GM19467 (cell line): ENCODE data around the gene CHSY3.

Source experiments
- ATAC-seq: cut with Tn5 transposase; IDR thresholded peaks from one replicate; pipeline ENCODE4 v1.9.1; 2021; ENCODE audit warnings: mild to moderate bottlenecking, moderate library complexity; ENCODE audit not compliant: unreplicated experiment

Gene CHSY3

DNA sequence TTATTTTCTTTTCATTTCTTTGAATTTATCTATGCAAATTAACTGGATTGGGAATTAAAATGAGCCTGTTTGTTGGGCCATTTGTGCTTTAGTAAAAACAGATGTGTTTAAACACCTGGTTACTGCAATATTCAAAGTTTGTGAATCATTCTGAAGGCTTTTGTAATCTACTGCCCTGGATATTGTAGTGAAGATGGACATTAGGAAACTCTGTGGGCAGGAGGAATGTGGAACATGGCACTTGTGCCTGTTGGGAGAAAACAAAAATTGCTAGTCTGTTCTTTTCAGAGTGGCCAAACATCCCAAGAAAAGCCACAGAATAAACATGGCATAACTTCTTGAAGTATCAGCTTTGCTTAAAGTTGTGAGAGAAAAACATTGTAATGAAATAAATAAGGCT is 40.8 kb downstream of the CHSY3 start:
- ATAC-seq, result no peak

DNA sequence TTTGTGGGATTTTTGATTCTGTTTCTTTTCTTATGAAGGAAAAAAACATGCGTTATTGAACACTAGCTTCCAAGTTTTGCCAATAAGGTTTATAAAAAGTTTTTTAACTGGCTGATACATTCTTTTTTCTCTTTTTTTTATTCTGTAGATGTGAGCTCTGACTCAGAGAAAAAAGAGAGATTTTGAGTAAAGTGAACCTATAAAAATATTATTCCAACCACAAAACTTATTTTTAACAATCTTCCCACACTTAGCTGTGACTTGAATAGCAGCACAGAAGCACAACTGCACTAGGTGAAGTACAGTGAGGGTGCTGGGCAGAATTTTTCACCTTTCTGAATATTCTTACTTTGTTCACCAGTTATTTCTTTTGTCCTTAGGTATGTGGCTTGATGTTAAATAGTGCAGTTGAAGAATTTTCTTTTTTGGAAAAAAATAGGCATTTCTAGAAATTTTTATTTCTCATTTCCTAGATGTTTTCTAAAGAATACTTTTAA is 41.6 kb downstream of the CHSY3 start:
- ATAC-seq, result no peak

DNA sequence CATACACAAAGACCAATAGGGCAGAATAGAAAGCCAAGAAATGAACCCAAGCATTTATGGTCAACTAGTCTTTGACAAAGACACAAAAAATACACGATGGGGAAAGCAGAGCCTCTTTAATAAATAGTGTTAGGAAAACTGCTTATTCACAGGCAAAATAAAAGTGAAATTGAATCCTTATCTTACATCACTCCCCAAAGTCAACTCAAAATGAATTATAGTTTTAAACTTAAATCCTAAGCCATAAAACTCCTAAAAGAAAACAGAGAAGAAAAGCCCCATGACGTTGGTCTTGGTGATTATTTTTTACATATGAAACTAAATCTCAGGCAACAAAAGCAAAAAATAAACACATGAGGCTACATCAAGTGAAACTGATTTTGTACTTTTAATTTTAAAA is 46.8 kb downstream of the CHSY3 start:
- no peak for ATAC-seq

DNA sequence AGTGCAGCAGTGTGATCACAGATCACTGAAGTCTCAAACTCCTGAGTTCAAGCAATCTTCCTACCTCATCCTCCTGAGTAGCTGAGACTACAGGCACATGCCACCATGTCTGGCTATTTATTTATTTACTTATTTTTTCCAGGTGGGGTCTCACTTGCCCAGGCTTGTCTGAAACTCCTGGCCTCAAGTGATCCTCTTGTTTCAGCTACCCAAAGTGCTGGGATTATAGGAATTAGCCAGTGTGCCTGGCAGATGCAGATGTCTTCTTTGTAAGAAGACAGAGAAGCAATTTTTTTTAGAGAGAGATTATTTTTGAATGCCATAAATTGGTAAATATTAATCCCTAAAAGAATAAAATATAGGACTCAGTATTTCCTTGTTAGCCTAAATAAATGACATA is 54.3 kb downstream of the CHSY3 start:
- no peak for ATAC-seq

DNA sequence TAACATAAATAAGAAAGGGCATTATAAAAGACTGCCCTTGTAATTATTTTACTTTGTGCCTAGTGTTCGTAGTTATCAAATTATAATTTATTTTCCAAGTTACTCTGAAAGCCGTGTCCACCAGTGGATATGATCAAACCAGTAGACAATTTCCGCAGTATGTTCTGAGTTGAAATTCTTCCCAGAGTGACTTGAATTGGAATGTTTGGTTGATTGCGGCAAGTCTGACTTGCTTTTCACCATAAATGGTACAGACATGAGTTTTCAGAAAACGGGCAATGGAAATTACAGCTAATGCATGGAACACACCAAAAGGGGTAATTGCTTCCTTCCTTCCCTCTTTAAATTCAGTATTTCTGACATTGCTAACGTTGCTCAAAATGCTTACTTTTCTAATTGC is 56.6 kb downstream of the CHSY3 start:
- ATAC-seq, result no peak

DNA sequence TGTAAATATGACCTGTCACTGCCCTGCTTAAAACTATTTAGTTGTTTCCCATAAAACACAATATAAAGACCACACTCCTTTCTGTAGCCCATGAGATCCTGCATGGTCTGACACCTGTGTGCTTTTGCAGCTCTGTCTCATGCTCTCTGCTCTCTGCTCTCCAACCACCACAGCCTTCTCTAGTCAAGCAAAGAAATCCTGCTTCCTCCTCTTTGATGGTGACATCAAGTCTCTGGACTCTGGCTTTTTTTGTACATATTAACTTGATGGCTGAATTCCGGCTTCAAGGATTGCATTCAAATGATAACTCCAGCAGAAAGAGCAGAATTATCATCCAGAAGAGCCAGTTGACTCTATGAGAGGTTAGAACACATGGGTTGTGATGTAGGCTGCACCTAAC is 58.2 kb downstream of the CHSY3 start:
- no peak for ATAC-seq

DNA sequence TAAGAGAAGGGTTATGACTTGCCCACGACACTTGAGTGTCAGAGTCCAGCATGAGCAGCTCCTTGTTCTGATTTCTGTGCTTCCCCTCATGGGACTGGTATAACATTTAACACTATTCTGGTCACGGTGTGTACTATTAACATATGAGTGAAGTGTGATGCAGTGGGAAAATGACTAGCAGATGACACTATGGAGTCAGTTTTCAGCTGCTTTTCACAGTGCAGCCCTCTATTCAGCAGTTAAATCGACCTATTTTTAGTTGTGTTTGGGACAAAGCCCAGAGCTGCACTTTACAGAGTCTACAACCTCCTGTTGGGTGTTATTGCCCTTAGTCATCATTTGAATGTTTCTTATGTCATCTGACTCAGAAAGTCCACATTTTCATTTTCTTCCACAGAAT is 59.1 kb downstream of the CHSY3 start:
- ATAC-seq, result no peak

DNA sequence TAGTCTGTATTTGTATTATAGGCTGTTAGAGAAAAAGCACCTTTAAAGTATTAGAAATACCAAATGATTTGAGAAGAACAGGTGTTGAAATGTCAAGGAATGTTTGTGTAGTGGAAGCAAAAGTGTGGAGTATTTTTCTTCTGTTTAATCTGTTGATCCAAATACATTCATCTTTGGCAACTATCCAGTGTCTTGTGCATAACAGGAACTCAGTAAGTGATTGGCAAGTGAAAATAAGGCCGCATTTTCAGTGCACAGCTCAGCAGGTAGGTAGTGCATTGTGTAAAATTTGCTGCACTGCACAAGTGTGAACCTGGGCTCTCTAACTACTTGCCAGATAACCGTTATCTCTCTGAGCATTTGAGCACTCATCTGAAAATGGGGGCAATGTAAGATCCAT is 61.8 kb downstream of the CHSY3 start:
- no peak for ATAC-seq

DNA sequence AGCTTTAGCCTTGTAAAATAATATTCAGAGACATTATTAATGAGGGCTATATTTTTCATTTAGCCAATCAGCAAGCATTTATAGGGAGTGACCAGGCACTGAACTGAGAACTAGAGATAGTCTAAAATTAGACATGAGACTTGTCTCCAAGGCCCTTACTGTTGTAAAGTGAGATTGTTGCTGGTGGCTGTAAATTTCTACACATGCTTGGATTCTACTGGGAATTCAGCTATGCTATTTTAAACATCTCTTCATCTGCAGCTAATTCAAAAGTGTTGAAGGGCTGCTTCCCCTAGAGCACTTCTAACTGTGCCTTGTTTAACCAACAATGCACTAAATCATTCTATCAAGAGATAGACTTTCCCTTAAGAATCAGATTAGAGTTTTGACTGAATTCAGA is 67.4 kb downstream of the CHSY3 start:
- ATAC-seq, result no peak

DNA sequence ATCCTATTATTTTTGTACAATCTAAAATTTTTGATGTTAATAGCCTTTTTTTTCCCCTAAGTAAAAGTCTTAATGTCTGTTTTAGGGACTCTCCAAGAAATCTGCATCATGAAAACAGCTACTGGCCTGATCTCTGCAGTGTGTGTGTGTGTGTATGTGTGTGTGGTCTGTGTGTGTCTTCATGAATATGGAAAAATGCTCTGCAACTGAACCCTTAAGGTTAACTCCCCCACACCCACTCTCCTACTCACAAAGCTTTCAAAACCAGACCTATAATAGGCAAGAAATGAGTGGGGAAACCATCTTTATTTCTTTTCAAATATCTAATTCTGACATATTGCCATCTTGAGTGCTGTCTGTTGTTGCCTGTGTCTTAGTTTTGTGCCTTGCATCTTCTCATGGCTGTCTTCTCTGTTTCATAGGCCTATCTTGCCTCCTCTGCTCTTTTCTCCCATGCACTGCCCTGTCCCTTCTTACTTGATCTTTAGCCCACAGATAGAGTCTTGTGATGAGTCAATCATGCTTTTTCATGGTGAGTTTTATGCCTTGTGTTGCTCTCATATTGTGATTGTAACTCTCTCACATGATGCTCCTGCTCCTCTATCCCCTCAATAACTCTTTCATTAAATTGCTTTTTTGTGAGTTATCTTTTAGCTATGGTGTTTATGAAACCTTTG is 68.3 kb downstream of the CHSY3 start:
- ATAC-seq, result no peak

DNA sequence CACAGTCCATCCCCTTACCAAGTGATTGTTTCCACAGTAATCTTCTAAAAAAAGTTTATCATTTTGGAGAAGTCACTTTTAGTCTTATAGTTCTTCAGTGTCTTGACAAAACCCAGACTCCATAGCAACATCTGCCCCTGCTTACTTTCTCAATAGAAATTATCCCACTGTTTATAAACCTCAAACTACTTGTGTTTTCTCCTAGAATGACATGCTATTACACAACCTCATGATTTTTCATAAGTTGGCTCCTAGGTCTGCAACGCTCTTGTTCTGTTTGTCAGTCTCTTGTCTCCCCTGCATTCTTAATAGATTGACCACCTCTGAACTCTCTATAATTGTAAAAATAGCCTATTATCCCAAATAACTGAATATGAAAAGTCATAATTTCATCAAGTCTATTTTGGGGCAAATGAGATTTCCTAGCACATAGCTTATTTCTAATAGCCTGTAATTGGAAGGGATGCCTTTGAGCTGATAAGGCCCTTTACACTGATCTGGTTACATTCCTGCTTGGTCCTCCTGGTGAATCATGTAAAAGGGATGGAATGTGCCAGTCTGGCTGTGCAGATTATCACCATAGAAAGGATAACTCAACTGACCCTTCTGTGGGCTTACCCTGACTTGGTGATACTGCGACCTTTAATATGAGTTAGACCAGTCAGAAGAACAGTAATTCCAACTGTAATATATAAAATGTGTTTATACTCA is 69.6 kb downstream of the CHSY3 start:
- ATAC-seq, result no peak

DNA sequence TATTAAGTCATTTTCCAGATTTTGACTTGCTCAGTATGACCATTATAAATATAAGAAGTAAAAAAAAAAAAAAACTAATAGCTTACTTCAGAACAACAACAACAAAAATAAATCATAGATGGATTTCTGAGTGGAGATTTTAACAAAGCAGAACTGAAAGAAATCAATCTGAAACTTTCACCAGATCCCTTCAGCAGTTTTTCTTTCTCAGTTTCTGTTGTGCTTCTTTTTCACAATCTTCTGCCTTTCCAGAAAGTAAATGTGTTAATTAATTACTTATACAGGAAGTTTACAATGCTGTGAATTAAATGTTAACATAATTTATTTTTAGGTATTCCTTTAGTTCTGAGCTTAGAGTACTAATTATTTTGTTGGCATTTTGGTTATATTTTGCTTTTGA is 73.5 kb downstream of the CHSY3 start:
- ATAC-seq, result peak; percentile 90

DNA sequence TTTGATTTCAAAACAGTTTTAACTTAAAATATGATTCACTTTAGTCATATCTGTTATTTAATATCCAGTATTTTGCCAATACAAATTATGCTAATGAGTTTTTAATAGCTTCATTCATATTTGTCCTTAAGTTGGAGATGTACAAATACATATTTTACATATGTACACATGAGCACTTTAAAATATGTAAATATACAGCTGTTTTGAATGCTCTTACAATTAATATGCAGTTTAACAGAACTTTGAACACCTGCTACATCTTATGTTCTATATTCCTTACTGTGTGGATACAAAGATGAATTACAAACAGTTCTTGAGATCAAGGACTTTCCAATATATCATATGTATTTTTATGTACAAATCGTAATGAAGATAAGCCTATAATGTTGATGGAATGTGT is 74.0 kb downstream of the CHSY3 start:
- no peak for ATAC-seq

DNA sequence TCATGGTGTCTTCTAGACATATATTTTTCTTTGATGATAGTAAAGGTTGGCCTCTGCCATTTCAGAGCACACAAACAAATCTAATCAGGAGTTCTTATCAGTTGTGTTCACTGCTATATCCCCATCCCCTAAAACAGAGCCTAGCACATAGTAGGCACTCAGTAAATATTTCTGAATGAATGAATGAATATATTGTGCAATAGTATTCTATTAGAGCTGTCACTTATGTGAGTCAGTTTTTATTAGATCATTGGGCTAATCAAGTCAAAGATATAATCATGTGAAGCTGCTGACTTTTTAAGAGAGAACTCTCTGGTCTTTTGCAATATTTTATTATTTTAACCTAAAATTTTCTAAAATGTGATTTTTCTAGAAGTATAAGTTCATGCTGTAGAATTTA is 84.2 kb downstream of the CHSY3 start:
- no peak for ATAC-seq

DNA sequence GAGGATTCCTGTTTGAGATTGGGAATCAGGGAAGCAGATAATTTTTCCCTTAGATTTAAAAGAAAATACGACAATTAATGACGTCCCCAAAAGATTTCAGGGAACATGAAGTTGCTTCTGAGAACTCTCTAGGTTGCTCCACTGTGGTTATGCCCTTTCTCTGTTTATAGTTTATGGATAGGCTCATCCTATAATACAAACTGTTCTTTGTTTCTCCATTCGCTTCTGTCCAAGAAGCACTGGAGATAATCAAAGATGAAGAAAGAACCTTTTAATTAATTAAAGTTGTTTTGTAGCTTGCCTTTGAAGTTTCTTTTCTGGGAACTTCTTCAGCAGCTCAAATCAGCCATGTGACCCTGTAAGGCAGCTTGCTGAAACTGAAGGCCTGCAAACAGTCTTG is 87.5 kb downstream of the CHSY3 start:
- no peak for ATAC-seq

DNA sequence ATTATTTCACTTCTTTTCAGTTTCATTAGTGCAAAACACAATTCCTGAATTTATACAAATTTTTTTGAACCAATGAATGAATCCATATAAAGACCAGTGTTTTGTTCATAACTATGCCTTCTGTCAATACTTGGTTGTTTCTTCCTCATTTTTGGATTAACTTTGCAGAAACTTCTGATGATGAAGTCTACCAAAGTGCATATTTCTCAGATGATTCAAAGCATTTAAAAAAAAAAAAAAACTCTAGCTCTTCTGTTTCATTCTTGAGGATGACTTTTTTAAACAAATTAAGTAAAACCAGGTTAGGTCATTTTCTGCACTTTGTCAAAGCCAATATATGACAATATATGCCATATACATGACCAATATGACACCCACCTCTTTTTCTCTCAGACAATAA is 92.6 kb downstream of the CHSY3 start:
- ATAC-seq, result no peak

DNA sequence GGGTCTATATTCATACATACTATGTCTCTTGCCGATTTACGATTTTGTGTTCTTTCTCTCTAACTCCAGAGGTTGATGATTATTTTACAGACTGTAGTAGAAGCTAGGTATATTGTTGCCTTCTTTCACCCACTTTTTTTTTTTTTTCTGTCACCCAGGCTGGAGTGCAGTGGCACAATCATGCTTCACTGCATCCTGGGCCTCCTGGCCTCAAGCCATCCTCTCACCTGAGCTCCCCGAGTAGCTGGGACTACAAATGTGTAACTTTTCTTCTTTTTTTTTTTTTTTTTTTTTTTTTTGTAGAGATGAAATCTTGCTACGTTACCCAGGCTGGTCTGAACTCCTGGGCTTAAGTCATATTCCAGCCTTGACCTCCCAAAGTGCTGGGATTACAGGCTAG is 96.2 kb downstream of the CHSY3 start:
- ATAC-seq, result no peak

DNA sequence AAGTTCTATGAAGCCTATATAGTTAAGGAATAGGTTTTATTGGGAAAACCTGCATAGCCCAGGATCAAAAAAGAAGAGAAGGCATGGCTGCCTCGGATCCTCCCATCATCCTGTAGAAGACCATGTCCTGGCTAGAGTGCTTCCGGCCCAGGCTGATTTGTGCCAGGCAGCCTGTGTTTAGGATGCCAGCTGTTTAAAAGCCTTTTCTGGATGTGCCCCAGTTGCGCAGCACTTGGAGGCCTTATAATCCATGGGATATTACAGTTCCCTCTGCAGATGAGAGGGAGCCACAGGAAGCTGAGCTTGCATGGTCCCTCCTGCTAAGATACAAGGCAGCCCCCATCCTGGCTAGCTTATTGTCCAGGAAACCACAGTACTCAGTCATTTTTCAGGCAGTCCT is 97.9 kb downstream of the CHSY3 start:
- no peak for ATAC-seq

DNA sequence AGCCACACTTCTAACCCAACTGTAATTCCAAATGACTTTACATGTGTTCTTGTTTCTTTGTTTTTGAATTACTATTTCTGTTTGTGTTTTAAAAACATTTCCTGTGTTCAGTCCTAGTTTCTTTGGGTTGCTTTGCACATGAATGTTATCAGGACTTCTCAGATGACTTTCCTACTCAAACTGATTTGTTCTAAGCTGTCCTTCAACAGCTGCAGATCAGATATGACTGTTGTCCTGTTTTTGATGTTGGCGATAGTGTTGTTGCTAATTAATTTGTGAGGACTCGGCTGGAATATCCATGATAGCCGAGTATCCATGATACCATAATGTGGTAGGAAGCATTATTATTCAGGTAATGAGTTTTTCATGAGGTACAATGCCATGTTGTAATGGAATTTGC is 98.6 kb downstream of the CHSY3 start:
- no peak for ATAC-seq

DNA sequence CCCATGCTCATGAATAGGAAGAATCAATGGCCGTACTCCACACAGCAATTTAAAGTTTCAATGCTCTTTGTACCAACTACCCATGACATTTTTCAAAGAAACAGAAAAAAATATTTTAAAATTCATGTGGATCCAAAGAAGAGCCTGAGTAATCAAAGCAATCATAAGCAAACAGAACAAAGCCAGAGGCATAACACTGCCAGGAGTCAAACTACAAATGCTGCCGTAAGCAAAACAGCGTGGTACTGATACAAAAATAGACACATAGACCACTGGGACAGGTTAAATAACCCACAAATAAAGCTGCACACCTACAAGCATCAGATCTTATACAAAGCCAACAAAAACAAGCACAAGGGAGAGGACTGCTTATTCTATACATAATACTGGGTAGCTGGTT is 107.7 kb downstream of the CHSY3 start:
- no peak for ATAC-seq

DNA sequence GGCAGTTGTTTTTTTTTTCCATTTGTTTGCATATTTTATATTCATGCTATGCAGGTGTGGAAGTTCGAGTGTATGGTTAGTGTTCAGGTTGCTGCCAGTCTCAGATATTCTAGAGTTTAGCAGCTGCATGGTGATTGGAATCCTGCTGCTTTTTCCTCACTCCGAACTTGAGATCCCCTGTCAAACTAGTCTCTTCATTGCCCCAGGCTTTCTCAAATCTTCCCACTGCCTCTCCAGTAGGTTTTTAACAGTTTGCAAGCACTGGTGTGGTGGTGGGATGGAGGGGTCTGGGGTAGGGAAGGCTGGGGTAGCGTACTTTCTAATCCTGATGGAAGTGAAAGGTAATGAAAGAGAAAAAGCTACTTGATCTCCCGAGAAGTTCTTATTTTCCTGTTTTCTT is 112.9 kb downstream of the CHSY3 start:
- ATAC-seq, result no peak

DNA sequence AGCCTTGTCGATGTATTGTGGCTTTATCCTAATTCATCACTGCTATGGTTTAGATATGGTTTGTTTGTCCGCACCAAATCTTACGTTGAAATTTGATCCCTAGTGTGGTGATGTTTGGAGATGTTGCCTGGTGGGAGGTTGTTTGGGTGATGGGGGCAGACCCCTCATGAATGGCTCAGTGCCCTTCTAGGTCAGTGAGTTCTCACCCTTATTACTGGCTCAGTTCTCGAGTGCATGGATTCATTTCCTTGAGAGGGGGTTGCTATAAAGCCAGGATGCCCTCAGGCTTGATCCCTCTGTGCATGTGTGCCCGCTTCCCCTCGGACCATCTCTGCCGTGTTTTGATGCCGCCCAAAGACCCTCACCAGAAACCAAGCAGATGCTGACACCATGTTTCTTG is 114.4 kb downstream of the CHSY3 start:
- no peak for ATAC-seq

DNA sequence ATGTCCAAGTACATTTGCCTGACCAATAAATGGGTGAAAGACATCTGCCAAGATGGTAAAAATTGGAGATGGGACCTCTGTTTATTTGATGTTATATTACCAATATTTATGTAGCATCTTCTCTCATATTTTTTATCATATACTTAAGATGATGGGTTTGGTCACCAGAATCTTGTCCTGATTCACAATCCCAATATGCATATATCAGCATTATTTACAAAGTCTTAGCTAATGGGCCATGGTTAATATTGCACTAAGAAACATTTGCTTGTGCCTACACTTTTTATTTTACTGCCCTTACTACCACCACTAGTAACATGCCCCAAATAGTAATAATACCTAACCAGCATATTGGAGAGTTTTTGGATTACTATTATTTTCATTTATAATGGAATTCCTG is 116.7 kb downstream of the CHSY3 start:
- ATAC-seq, result no peak
